Measurements from ENCODE around the gene NFKB1. TPM values are rescaled to one million over a fixed set of nuclear protein-coding genes. Genes with fewer than 3 reads are reported as not detected.

NFKB1 gene
- total and polyA plus RNA-seq, 3 experiments from 2014 or later, result 45.5 to 189 (median 185) TPM

DNA sequence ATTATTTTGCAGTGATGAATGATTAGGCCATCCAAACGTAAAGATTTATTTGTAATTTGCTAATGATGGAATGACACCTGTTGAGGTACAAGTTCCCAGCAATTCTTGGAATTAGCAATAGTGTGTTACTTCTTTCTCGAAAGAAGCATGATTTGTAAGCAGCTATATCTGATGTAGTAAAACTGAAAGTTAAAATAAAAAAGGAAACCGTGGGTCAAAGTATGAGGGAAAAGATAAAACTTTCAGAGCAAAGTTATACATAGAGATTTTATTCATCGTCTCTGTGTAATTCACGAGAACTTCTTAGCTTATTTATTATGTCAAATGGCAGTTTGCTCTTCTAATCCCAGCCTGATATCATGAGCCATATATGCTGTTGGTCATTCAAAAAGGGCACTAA is 59.0 kb downstream of the NFKB1 start:
- H3K27ac Mint-ChIP-seq, result peak overlapping the region in 7 of 8 donors; percentile 74 to 91 (median 88)
- Histone ChIP-seq H3K36me3 (ENCODE audit: insufficient read depth, low read length) (no peaks in the 10 kb centered on the region), H3K27me3 (ENCODE audit: insufficient read depth, low read length, poor library complexity, severe bottlenecking) (no peaks in the 10 kb centered on the region), H3K9me3 (ENCODE audit: low read length) (no peaks in the 10 kb centered on the region), H3K27ac (ENCODE audit: low read depth, low read length) (no peak overlapping the region), H3K4me1 (ENCODE audit: insufficient read depth, low read length) (peaks cover 39% of the 10 kb centered on the region), H3K4me3 (ENCODE audit: low read length) (peak overlapping the region; percentile 35)
- H3K4me3 Mint-ChIP-seq, result peak overlapping the region; percentile 41 to 84 (median 80)
- H3K9me3 Mint-ChIP-seq, result no peaks in the 10 kb centered on the region
- ChIA-PET POLR2A (no interaction called here), CTCF (interaction anchor here (1.3 to 1.8 kb wide), 2 partner anchors 14 to 60 kb away, joined by 3 to 4 read pairs; no protein-coding TSS in a partner anchor)
- H3K4me1 Mint-ChIP-seq, result peaks cover 12 to 49% (median 27%) of the 10 kb centered on the region in 3 donors
- H3K36me3 Mint-ChIP-seq, result peaks cover 0 to 29% (median 12%) of the 10 kb centered on the region in 3 donors
- no peaks in the 10 kb centered on the region for H3K27me3 Mint-ChIP-seq
- no peak for DNase-seq

DNA sequence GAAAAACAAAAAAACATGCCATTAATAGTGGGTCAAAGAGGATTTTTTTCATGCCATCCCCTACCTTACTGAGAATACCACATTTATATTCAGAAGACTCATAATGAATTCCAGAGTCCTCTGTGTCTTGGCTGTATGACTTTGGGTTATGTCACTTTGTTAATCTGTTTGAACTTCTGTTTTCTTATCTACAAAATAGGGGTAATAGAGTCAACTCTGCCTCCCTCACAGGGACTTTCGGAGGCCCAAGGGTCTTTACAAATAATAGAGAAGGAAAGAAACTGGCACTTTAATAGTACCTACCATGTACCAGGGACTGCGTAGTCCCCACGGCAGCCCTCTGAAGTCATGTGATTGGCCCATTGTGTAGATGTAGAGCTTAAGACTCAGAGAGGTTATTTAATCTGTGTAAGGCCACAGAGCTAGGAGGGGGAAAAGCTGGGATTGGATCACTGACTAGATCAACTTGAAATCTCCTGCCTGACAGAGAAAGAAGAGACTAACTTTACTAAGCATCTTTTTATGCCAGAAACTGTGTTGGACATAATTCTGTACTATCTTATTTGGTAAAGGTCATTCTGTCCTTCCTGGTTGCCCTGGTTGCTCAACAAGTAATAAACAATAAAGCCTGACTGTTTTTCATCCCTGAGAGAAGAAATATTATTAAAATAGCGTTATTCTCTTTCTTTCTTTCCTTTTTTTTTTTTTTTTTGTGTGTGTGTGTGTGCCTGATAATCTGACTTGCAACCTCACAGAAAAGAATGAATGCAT is 59.6 kb downstream of the NFKB1 start:
- Histone ChIP-seq H3K4me3 (ENCODE audit: low read length) (peak overlapping the region; percentile 35), H3K27ac (ENCODE audit: low read depth, low read length) (no peak overlapping the region), H3K36me3 (ENCODE audit: insufficient read depth, low read length) (no peaks in the 10 kb centered on the region), H3K4me1 (ENCODE audit: insufficient read depth, low read length) (peaks cover 32% of the 10 kb centered on the region), H3K27me3 (ENCODE audit: insufficient read depth, low read length, poor library complexity, severe bottlenecking) (no peaks in the 10 kb centered on the region), H3K9me3 (ENCODE audit: low read length) (no peaks in the 10 kb centered on the region)
- peak overlapping the region; percentile 41 to 84 (median 80) for H3K4me3 Mint-ChIP-seq
- H3K27ac Mint-ChIP-seq, result peak overlapping the region in 7 of 8 donors; percentile 74 to 91 (median 88)
- H3K36me3 Mint-ChIP-seq, result peaks cover 0 to 29% (median 12%) of the 10 kb centered on the region in 3 donors
- H3K9me3 Mint-ChIP-seq, result no peaks in the 10 kb centered on the region
- POLR2A ChIA-PET, result no interaction called here
- peaks cover 19 to 51% (median 33%) of the 10 kb centered on the region in 3 donors for H3K4me1 Mint-ChIP-seq
- CTCF ChIA-PET, result interaction anchor here (1.3 to 1.8 kb wide), 2 partner anchors 14 to 61 kb away, joined by 3 to 4 read pairs; no protein-coding TSS in a partner anchor
- DNase-seq, result no peak
- no peaks in the 10 kb centered on the region for H3K27me3 Mint-ChIP-seq

DNA sequence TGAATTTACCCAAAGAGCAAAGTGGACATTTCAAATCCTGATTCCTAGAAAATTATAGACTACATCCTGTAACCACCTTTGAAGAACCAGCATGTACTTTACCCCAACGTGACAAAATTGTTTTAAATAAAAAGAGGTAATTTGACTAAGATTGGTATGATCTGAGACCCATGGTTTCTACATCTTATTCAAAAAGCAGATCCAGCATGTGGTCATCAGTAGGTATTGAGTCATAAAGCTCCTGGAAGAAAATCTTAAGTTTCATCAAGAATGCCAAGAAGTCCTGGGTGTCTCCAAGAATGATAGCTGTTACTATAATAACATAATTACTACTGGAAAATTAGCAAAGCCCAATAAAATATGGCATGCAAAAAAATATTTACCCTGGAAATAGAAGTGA is 61.8 kb downstream of the NFKB1 start:
- ChIA-PET CTCF (interaction anchor here (1.1 kb wide), 1 partner anchor 16 kb away, joined by 3 read pairs; no protein-coding TSS in a partner anchor), POLR2A (no interaction called here)
- H3K4me3 ChIP-seq (ENCODE audit: low read length), result no peak overlapping the region
- Mint-ChIP-seq H3K4me3 (no peak overlapping the region), H3K4me1 (peaks cover 37 to 65% (median 52%) of the 10 kb centered on the region in 3 donors), H3K36me3 (peaks cover under 1 to 44% (median 14%) of the 10 kb centered on the region in 3 donors), H3K27me3 (no peaks in the 10 kb centered on the region), H3K9me3 (no peaks in the 10 kb centered on the region), H3K27ac (peak overlapping the region in 3 of 8 donors; percentile 22 to 45 (median 37))
- no peaks in the 10 kb centered on the region for H3K27me3 ChIP-seq (ENCODE audit: insufficient read depth, low read length, poor library complexity, severe bottlenecking)
- no peak for DNase-seq
- H3K9me3 ChIP-seq (ENCODE audit: low read length), result no peaks in the 10 kb centered on the region
- peaks cover 25% of the 10 kb centered on the region for H3K4me1 ChIP-seq (ENCODE audit: insufficient read depth, low read length)
- peaks cover 4% of the 10 kb centered on the region for H3K36me3 ChIP-seq (ENCODE audit: insufficient read depth, low read length)
- no peak overlapping the region for H3K27ac ChIP-seq (ENCODE audit: low read depth, low read length)

DNA sequence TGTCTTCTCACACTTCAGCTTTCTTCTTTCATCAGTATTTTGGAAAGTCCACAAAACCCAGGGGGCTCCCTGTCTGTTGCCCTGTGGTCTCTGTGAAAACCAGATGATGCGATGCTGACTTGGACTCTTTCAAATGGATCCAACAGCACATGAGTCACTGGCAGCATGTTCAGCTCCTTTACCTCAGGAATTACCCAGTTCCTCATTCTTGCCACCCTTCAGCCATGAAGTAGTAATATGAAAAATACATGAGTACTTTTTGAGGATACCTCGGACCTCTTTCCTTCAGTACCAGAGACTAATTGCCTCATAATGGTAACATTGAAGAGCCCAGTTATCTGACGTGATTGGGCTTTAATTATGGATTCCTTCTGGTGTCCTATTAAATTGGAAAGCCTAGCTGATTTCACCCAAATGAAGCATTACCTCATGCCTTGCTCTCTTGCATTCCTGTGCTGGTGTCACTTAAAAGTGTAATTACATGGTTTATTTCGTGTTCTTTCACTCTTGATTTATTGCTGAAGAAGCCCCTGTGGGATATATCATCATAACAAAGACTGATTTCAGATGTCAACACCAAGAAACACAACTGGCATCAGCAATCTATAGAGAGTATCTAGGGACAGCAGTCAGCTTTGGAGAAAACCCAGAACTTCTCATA is 63.4 kb downstream of the NFKB1 start:
- no peaks in the 10 kb centered on the region for H3K9me3 ChIP-seq (ENCODE audit: low read length)
- H3K36me3 ChIP-seq (ENCODE audit: insufficient read depth, low read length), result peaks cover 4% of the 10 kb centered on the region
- H3K4me1 Mint-ChIP-seq, result peaks cover 50 to 66% (median 62%) of the 10 kb centered on the region in 3 donors
- no peak overlapping the region for H3K4me3 ChIP-seq (ENCODE audit: low read length)
- H3K9me3 Mint-ChIP-seq, result no peaks in the 10 kb centered on the region
- no peak for DNase-seq
- H3K36me3 Mint-ChIP-seq, result peaks cover 9 to 57% (median 16%) of the 10 kb centered on the region in 3 donors
- ChIA-PET POLR2A (interaction anchor here (0.6 kb wide), 1 partner anchor 250 kb away, joined by 4 read pairs; no protein-coding TSS in a partner anchor), CTCF (interaction anchor here (1.1 kb wide), 1 partner anchor 14 kb away, joined by 3 read pairs; no protein-coding TSS in a partner anchor)
- H3K4me1 ChIP-seq (ENCODE audit: insufficient read depth, low read length), result peaks cover 33% of the 10 kb centered on the region
- H3K27me3 ChIP-seq (ENCODE audit: insufficient read depth, low read length, poor library complexity, severe bottlenecking), result no peaks in the 10 kb centered on the region
- no peak overlapping the region for H3K27ac ChIP-seq (ENCODE audit: low read depth, low read length)
- H3K4me3 Mint-ChIP-seq, result no peak overlapping the region
- H3K27me3 Mint-ChIP-seq, result no peaks in the 10 kb centered on the region
- H3K27ac Mint-ChIP-seq, result peak overlapping the region in 2 of 8 donors; percentile 45 to 48

DNA sequence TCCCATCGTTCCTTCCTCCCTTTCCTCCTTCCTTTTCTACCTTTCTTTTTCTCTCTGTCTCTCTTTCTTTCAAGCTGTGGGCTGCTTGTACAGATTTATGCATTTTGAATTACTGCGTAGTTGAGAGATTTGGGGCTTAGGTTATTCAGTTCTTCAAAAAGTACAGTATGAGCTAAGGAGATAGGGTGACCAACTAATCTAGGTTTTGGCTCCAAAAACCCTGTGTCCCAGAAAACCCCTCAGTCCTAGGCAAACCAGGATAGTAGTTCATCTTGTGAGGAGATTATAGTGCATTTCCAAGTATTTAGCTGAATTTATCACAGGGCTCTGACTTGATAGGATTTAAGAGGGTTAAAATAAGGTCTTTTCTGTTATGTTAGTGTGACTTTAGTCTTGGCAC is 64.5 kb downstream of the NFKB1 start:
- no peaks in the 10 kb centered on the region for H3K27me3 Mint-ChIP-seq
- peaks cover 50 to 68% (median 52%) of the 10 kb centered on the region in 3 donors for H3K4me1 Mint-ChIP-seq
- Histone ChIP-seq H3K4me3 (ENCODE audit: low read length) (no peak overlapping the region), H3K27me3 (ENCODE audit: insufficient read depth, low read length, poor library complexity, severe bottlenecking) (no peaks in the 10 kb centered on the region), H3K4me1 (ENCODE audit: insufficient read depth, low read length) (peaks cover 28% of the 10 kb centered on the region), H3K36me3 (ENCODE audit: insufficient read depth, low read length) (peaks cover 4% of the 10 kb centered on the region), H3K9me3 (ENCODE audit: low read length) (no peaks in the 10 kb centered on the region), H3K27ac (ENCODE audit: low read depth, low read length) (no peak overlapping the region)
- ChIA-PET POLR2A (no interaction called here), CTCF (no interaction called here)
- peaks cover 18 to 66% (median 21%) of the 10 kb centered on the region in 3 donors for H3K36me3 Mint-ChIP-seq
- H3K27ac Mint-ChIP-seq, result peak overlapping the region in 1 of 8 donors; percentile 2
- H3K4me3 Mint-ChIP-seq, result no peak overlapping the region
- DNase-seq, result no peak
- H3K9me3 Mint-ChIP-seq, result peaks cover 0 to 3% (median 0%) of the 10 kb centered on the region in 5 donors

DNA sequence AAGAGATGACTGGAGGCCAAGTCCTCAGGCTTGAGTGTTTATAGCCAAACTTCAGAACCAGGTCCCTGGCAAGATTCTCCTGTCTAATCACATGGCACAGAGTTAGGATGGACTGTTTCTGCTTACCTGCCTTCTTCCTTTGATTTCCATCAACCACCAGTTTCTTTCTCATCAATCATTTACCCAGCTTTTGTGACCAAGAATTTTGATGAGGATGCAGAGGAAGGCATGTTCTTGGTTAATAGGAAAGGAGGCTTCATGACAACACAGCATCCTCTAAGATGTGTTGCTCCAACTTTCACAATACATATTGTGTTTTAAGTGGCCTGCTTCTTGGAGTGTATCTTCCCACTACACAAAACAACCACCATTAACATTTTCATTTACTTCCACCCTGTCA is 65.3 kb downstream of the NFKB1 start:
- Mint-ChIP-seq H3K27ac (peak overlapping the region in 1 of 8 donors; percentile 26), H3K27me3 (no peaks in the 10 kb centered on the region), H3K4me3 (no peak overlapping the region), H3K4me1 (peaks cover 45 to 68% (median 50%) of the 10 kb centered on the region in 3 donors), H3K9me3 (peaks cover 0 to 3% (median 0%) of the 10 kb centered on the region in 5 donors), H3K36me3 (peaks cover 18 to 69% (median 21%) of the 10 kb centered on the region in 3 donors)
- Histone ChIP-seq H3K9me3 (ENCODE audit: low read length) (no peaks in the 10 kb centered on the region), H3K27me3 (ENCODE audit: insufficient read depth, low read length, poor library complexity, severe bottlenecking) (no peaks in the 10 kb centered on the region), H3K4me1 (ENCODE audit: insufficient read depth, low read length) (peaks cover 21% of the 10 kb centered on the region), H3K36me3 (ENCODE audit: insufficient read depth, low read length) (peaks cover 4% of the 10 kb centered on the region), H3K4me3 (ENCODE audit: low read length) (no peak overlapping the region), H3K27ac (ENCODE audit: low read depth, low read length) (no peak overlapping the region)
- CTCF ChIA-PET, result no interaction called here
- no peak for DNase-seq
- POLR2A ChIA-PET, result no interaction called here

DNA sequence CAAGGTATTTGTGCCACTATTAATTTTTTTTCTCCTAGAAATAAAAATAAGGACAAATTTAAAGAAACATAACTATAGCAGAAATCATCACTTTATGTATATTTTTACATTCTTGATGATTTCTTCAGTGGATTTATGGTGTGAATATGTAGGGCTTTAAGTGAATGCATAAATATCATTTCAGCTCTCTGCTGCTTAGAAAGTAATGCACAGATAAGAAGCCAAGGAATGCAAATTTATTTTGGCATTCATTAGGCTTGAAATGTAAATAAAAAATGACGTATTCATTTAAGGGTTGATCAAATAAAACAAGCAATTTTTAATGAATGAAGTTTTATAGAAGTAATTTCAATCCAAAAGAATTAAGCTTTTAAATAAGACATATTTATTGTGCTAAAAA is 66.3 kb downstream of the NFKB1 start:
- H3K4me3 Mint-ChIP-seq, result no peak overlapping the region
- H3K27me3 ChIP-seq (ENCODE audit: insufficient read depth, low read length, poor library complexity, severe bottlenecking), result no peaks in the 10 kb centered on the region
- peaks cover 4% of the 10 kb centered on the region for H3K36me3 ChIP-seq (ENCODE audit: insufficient read depth, low read length)
- peaks cover 37 to 64% (median 55%) of the 10 kb centered on the region in 3 donors for H3K4me1 Mint-ChIP-seq
- H3K27ac ChIP-seq (ENCODE audit: low read depth, low read length), result no peak overlapping the region
- no peak for DNase-seq
- no peak overlapping the region for H3K4me3 ChIP-seq (ENCODE audit: low read length)
- POLR2A ChIA-PET, result interaction anchor here (1.1 kb wide), 1 partner anchor 19 kb away, joined by 7 read pairs; no protein-coding TSS in a partner anchor
- H3K36me3 Mint-ChIP-seq, result peaks cover 18 to 68% (median 21%) of the 10 kb centered on the region in 3 donors
- H3K4me1 ChIP-seq (ENCODE audit: insufficient read depth, low read length), result peaks cover 20% of the 10 kb centered on the region
- H3K27ac Mint-ChIP-seq, result peak overlapping the region in 3 of 8 donors; percentile 6 to 63 (median 17)
- no peaks in the 10 kb centered on the region for H3K9me3 ChIP-seq (ENCODE audit: low read length)
- CTCF ChIA-PET, result no interaction called here
- no peaks in the 10 kb centered on the region for H3K27me3 Mint-ChIP-seq
- H3K9me3 Mint-ChIP-seq, result peaks cover 0 to 3% (median 0%) of the 10 kb centered on the region in 5 donors

All from CD8-positive, alpha-beta memory T cell (primary cell).